Thoracic aorta (tissue), 2 donors: ENCODE results near the gene SUV39H1. TPM values are rescaled to one million over a fixed set of nuclear protein-coding genes. Genes with fewer than 3 reads are reported as not detected.

Experiments used
- ATAC-seq: fragments of 150-250 bp; one replicate; pipeline ENCODE4 v1.8.0; 2017; ENCODE audit warnings: low read depth; ENCODE audit not compliant: insufficient number of reproducible peaks, low FRiP score
- DNase-seq: peaks from one replicate; pipeline ENCODE4 v3.0.0-alpha.2; 2020; ENCODE audit warnings: low spot score
- H3K27ac ChIP-seq, 2 donors: fragments of 200-600 bp; sonication (generic); 1 replicate in 1 of 2; 2 replicates in 1 of 2; pipeline ENCODE4 v1.5.1; 2016; ENCODE audit warnings: mild to moderate bottlenecking in 2 of 2, moderate library complexity in 2 of 2
- H3K27me3 ChIP-seq: fragments of 200-600 bp; sonication (generic); replicated peaks from 2 replicates; pipeline ENCODE4 v1.6.0; 2016; ENCODE audit warnings: mild to moderate bottlenecking; ENCODE audit not compliant: insufficient read depth
- H3K36me3 ChIP-seq: fragments of 200-600 bp; sonication (generic); one replicate; pipeline ENCODE4 v1.5.1; 2016
- H3K4me1 ChIP-seq, 2 donors: fragments of 200-600 bp; sonication (generic); 1 replicate in 1 of 2; 2 replicates in 1 of 2; pipeline versions ENCODE4 v1.5.1 to v1.6.0; 2016; ENCODE audit warnings: low read depth in 2 of 2, mild to moderate bottlenecking in 1 of 2; ENCODE audit not compliant: control insufficient read depth in 1 of 2
- H3K4me3 ChIP-seq: fragments of 200-600 bp; sonication (generic); 2 replicates; pipeline ENCODE4 v1.5.1; 2016; ENCODE audit warnings: mild to moderate bottlenecking
- H3K9me3 ChIP-seq: fragments of 200-600 bp; sonication (generic); 2 replicates; pipeline ENCODE4 v1.5.1; 2016
- CTCF ChIP-seq: fragments of 200-600 bp; sonication (generic); IDR thresholded peaks from one replicate; pipeline ENCODE4 v1.5.1; 2019; ENCODE audit warnings: antibody characterized with exemption
- total RNA-seq, 2 donors: library from RNA; depleted of rRNA; stranded (reverse); fragments of >200 nt; gene quantifications; one replicate each; pipeline versions ENCODE4 v1.1.0 to v1.2.3, GENCODE V29; 2016

The SUV39H1 gene
- total RNA-seq, 2 donors from 2014 or later: 3.5 to 4.4 TPM

GRCh38 chrX:48719958-48720357, 23.4 kb downstream of the SUV39H1 start:
- H3K4me3 ChIP-seq: no peak overlapping the region
- no peaks in the 10 kb centered on the region for H3K4me1 ChIP-seq
- ATAC-seq (no peak), DNase-seq (no peak)
- H3K27me3 ChIP-seq: no peaks in the 10 kb centered on the region
- H3K27ac ChIP-seq: no peak overlapping the region
- H3K36me3 ChIP-seq: no peaks in the 10 kb centered on the region
- no peak for TF ChIP-seq CTCF
- no peaks in the 10 kb centered on the region for H3K9me3 ChIP-seq

- no peak overlapping the region for H3K4me3 ChIP-seq
- no peak for TF ChIP-seq CTCF
- no peaks in the 10 kb centered on the region for H3K9me3 ChIP-seq
- H3K36me3 ChIP-seq: no peaks in the 10 kb centered on the region
- H3K4me1 ChIP-seq: no peaks in the 10 kb centered on the region
- no peaks in the 10 kb centered on the region for H3K27me3 ChIP-seq
- no peak overlapping the region for H3K27ac ChIP-seq
- no peak for ATAC-seq
- no peak for DNase-seq
These were observed 24.2 kb downstream of the SUV39H1 start for GRCh38 chrX:48720577-48721250.

GRCh38 chrX:48721916-48722315, 25.4 kb downstream of the SUV39H1 start:
- Histone ChIP-seq H3K4me3 (no peak overlapping the region), H3K27ac (no peak overlapping the region), H3K9me3 (no peaks in the 10 kb centered on the region), H3K36me3 (no peaks in the 10 kb centered on the region), H3K4me1 (no peaks in the 10 kb centered on the region), H3K27me3 (no peaks in the 10 kb centered on the region)
- no peak for TF ChIP-seq CTCF
- DNase-seq: no peak
- no peak for ATAC-seq

GRCh38 chrX:48726596-48726995, 30.1 kb downstream of the SUV39H1 start:
- Histone ChIP-seq H3K9me3 (no peaks in the 10 kb centered on the region), H3K27me3 (no peaks in the 10 kb centered on the region), H3K27ac (no peak overlapping the region), H3K36me3 (no peaks in the 10 kb centered on the region), H3K4me1 (no peaks in the 10 kb centered on the region), H3K4me3 (no peak overlapping the region)
- no peak for TF ChIP-seq CTCF
- ATAC-seq (no peak), DNase-seq (no peak)

- H3K4me3 ChIP-seq: no peak overlapping the region
- DNase-seq (no peak), ATAC-seq (no peak)
- H3K27me3 ChIP-seq: no peaks in the 10 kb centered on the region
- H3K9me3 ChIP-seq: no peaks in the 10 kb centered on the region
- no peaks in the 10 kb centered on the region for H3K36me3 ChIP-seq
- no peaks in the 10 kb centered on the region for H3K4me1 ChIP-seq
- H3K27ac ChIP-seq: no peak overlapping the region
- no peak for TF ChIP-seq CTCF
These were observed 32.1 kb downstream of the SUV39H1 start for GRCh38 chrX:48728653-48729052.
